Bone marrow (tissue), 2 donors: ENCODE results near the gene ATG7.
"Not testable (repeated sequence)": the region's sequence is repeated elsewhere in the genome, so short reads cannot be mapped to it uniquely, and the experiment has no call there.

Source experiments
- DNase-seq, 2 donors: peaks; one replicate each; lab custom pipeline; 2025; lab: John Stamatoyannopoulos, UW

Gene ATG7

DNA sequence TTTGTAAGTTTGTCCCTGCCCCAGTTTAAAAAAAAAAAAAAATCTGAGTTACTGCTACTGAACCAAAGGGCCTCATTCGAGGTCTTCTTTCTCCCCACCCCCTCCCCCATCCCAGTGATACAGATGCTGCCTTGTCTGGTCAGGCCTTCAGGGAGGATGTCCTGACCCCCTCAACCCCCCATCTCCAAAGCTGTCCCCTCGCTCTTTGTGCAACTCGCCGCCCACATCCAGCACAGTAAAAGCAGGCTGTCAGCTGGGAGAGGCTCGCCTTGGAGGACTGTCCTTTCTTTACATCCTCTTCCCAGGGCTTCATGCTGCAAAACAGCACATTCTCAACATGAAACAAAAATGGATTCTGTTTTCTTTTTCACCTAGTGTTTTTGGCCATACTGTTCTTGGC, 238.2 kb downstream of the ATG7 start:
- no peak for DNase-seq

DNA sequence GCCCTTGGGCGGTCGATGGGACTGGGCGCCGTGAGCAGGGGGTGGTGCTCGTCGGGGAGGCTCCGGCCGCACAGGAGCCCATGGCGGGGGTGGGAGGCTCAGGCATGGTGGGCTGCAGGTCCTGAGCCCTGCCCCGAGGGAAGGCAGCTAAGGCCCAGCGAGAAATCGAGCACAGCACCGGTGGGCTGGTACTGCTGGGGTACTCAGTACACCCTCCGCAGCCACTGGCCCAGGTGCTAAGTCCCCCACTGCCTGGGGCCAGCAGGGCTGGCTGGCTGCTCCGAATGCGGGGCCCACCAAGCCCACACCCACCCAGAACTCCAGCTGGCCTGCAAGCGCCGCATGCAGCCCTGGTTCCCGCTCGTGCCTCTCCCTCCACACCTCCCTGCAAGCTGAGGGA, 239.4 kb downstream of the ATG7 start:
- not testable (repeated sequence) for DNase-seq

DNA sequence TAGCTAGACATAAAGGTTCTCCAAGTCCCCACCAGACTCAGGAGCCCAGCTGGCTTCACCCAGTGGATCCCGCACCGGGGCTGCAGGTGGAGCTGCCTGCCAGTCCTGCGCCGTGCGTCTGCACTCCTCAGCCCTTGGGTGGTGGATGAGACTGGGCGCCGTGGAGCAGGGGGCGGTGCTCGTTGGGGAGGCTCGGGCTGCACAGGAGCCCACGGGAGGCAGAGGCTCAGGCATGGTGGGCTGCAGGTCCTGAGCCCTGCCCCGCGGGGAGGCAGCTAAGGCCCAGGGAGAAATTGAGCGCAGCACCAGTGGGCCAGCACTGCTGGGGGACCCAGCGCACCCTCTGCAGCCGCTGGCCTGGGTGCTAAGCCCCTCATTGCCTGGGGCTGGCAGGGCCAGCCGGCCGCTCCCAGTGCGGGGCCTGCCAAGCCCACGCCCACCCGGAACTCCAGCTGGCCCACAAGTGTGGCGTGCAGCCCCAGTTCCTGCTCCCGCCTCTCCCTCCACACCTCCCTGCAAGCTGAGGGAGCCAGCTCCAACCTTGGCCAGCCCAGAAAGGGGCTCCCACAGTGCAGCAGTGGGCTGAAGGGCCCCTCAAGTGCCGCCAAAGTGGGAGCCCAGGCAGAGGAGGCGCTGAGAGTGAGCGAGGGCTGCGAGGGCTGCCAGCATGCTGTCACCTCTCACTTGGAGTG, 241.1 kb downstream of the ATG7 start:
- DNase-seq = not testable (repeated sequence)

DNA sequence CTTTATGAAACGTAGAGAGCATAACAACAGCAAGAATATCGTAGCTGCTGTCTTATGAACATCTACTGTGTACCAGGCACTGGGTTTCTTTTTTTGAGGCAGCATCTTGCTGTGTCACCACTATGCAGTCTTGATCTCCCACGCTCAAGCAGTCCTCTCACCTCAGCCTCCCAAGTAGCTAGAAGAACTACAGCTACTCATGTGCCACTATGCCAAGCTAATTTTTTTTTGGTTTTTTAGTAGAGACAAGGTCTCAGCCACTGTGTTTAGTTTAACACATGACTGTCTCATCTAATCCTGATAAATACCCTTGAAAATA, 241.6 kb downstream of the ATG7 start:
- DNase-seq = no peak

DNA sequence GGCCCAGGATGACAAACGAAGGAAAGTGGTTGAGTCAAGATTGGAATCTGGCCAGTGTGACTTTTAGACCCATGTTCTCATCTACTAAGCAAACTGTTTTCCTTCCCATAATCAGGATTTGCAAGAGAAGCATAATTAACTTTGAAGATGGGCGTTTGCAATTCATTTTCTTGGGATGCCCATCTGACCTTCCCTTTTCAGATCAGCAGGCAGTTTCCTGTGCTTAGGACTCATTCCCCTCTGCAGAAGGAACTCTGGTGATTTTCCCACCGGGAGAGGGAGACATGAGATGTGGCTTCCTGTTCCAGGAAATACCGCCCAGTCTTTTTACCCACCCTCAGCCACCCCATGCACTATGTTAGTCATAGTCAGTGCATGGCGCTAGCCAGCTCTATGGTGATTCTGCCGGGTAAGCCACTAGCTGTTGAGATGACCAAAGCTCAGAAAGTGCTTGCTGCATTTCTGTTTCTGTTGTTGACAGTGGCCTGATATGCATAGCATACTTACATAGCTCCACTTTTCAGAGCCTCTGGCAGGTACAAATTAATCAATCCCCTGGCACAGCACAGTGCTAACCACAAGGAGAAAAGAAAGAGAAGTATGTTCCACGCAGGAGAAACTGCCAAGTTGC, 242.1 kb downstream of the ATG7 start:
- no peak for DNase-seq

DNA sequence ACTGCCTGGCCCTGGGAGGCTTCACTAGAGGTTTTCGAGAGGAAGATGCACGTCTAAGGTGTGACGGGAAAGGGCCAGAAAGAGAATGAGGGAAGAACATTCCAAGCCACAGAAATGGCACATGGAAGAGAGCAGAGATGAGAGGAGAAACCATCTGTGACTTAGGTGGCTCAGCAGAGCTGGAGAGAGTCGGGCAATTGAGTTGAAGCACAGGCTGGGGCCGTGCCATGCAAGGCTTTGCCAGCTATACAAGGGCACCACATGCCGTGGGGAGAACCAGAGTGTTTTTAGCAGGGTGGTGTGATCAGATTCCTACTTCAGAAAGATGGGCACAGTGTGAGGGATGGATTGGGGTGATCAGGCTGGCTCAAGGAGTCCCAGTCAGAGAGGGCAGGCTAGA, 245.4 kb downstream of the ATG7 start:
- DNase-seq = no peak

DNA sequence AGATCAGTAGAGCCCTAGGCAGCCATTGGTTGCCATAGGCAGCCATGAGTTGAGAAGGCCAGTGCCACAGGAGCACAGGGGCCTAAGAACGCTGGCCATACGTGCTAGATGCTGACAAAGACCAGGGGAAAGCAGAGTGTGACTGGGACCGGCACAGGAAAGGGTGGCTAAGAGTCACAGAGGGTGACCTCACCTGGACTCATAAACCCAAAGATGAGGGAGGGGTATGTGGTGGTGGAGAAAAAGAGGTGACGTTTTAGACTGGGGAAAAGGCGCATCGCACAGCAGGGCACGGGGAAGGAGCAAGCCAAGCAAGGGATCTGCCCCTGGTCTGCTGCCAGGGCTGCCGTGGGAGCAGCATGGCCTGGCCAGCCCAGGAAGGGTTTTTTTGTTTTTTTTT, 249.0 kb downstream of the ATG7 start:
- no peak for DNase-seq

DNA sequence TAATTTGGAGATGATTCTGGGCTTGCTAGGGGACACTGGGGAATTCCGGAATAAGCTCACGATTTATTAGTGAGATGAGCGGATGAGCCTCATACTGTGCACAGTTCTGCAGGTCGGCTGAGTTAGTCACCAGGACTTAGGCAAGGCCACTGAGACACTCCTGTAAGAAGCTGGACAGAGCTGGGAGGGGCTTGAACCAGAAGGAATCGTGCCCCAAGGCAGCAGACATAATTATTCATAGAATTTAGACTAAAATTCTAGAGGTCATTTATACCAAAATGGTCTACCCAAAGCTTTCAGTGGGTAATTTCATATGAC, 250.2 kb downstream of the ATG7 start:
- DNase-seq = no peak

DNA sequence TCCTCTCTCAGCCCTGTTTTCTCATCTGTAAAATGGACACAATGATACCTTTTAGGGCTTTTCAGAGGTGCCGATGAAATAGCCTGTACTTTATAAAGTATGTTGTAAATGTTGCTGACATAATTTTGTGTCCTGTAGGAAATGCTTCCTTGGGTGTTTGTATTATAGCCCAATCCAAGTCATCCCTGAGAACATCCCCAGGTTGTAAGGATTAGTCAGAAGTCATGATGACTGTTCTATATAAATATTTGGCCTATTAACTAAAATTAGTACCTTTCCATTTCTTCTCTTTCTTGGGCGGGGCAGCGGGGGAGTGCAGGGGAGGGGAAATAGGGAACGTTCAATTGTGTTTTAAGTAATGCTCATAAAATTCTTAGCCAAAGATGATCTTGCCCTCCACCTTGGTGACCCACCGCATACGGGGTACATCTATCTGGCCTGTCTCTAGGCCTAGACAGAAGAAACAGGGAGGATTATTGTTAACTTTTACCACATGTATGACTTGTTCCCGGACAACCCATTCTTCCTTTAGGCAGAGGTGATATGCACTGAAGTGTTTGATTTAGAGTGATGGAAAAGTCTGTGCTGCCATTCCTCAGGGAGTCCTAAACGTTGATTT, 250.9 kb downstream of the ATG7 start:
- DNase-seq = no peak

DNA sequence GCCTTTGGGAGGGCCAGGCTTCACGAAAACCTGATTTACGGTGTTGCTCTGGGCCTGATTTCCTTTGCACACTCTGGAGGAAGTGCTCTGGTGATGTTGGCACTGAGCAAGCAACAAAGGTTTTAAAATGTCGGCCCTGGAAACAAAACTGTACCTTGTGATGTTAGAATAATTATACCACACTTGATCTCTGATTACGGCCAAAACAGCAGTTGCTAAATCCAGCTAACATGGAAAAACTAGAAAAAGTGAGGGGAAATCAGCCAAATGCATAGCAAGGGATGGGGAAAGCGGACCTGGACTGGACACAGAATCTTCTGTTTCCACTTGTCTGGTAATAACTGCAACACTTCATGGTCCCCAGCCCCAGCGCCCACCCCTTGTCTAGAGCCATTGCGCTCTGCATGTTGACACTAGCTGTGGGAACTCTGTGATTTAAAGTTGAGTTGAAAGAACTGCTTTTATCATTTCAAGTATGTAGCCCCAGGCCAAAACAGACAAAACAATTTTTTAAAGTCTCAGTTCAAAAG, 251.4 kb downstream of the ATG7 start:
- DNase-seq = no peak

DNA sequence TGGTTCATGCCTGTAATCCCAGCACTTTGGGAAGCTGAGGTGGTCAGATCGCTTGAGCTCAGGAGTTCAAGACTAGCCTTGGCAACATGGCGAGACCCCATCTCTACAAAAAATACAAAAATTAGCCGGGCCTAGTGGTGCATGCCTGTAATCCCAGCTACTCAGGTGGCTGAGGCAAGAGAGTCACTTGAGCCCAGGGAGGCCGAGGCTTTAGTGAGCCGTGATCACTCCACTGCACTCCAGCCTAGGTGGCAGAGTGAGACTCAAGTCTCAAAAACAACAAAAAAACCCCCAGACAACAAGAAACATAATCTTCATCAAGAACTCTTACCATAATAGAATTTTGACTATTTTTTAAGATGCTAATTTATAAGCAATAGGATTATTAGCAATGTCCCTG, 253.9 kb downstream of the ATG7 start:
- DNase-seq = not testable (repeated sequence)

DNA sequence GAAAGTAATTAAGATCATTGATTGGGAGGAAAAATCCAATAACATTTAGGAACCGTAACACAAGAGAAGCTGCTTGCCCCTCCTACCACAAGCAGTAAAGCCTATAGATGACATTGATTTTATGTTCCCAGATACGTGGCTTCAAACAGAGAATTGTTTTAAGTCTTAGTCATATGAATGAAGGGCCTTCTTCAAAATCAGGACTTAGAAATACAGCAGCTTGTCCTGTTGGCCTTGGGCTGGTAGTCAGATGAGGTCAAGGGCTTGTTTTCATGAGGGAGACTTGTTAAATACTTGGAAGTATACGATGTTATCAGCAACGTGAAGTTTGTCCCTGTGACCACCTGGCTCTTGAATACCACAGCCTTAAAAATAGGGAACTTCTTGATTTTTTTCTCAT, 257.1 kb downstream of the ATG7 start:
- no peak for DNase-seq

DNA sequence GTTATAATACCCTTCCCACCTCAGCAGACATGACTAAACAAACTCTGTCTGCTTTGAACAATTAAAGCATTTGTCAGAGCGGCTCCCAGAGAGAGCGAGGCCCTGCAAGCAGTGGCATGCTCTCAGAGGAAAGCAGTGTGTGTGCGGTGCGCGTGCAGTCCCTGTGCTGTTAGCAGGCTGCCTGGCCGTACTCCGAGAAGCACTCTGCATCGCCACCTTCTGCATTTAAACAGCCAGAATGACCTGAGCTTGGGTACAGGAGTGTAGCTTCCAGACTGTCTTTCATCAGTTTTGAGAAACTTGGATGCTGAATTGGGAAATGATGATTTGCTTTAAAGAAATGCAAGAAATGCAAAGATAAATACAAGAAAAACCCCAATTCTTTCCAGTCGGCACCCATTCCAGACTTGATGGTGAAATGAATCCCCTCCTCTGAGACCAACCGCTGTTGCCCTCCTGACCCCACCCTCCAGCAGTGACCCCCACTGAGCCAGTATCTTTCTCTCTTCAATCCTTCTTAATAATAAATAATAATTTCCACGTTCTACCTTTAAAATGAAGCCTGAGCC, 258.0 kb downstream of the ATG7 start:
- no peak for DNase-seq

DNA sequence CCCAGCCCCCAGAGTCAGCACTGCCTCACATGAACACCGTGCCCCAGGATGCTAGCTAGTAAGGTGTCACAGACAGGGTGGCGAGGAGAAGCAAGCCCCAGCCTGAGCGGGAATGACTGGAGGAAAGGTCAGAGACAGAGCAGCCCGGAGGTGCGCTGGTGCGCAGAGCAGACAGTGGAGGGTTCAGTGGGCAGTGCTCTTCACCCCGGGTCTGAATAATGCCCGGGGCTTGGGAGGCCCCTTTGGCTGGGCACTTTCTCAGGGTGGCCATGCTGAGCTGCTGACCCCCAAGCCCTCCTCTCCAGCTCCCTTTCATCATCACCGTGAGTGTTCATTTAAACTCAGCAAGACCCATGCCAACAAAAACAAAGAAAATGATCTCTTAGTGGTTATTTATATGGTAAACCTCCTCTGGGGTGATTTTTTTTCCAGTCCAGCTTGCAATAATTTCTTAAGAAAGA, 260.8 kb downstream of the ATG7 start:
- no peak for DNase-seq

DNA sequence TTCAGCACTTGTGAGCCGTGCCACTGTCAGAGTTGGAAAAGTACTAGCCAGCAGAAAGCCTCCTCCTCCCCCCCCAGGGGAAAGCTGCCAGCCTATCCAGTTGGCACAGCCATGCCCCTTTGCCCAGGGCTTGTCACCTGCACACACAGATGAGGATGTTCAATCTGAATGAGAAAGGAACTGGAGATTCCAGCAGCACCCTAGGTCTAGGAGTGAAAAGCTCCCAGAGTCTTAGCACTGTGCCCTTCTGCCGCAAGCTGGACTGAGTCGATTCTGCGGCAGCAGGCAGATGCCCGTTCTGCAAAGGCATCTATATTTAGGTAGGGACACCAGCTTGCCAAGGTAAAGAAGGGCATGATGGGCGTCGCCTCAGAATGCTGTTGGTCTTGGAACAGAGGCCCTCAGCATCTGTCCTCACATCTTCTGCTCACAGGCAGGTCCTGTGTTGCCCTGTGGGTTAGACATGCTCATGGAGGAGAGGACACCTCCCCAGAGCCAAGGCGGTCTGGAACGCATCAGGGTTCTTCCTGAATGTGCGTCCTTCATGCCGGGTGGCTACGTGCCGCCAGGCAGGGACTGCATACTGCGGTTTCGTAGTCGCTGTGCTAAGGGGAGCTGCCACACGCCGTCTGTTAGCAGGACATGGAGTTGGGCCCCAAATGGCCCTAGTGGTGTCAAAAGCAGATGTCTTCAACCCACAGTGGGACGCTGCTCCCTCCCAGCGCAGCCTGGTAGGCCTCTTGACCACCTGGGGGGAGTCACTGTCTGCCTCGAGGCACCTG, 262.0 kb downstream of the ATG7 start:
- no peak for DNase-seq

DNA sequence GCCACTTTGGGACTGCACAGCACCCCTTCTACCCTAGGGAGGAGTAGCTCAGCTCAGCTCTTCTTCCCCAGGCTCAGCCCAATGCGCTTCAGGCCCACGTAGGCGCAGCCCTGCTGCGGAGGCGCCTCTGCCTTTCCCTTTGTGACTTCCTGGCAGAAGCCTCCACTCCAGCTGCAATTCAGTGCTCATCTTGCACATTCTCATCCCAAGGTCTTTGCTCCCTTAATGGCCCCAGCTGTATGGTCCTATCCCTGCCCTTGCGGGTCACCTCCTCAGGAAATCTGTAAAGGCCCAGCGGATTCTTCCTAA, 262.6 kb downstream of the ATG7 start:
- no peak for DNase-seq

DNA sequence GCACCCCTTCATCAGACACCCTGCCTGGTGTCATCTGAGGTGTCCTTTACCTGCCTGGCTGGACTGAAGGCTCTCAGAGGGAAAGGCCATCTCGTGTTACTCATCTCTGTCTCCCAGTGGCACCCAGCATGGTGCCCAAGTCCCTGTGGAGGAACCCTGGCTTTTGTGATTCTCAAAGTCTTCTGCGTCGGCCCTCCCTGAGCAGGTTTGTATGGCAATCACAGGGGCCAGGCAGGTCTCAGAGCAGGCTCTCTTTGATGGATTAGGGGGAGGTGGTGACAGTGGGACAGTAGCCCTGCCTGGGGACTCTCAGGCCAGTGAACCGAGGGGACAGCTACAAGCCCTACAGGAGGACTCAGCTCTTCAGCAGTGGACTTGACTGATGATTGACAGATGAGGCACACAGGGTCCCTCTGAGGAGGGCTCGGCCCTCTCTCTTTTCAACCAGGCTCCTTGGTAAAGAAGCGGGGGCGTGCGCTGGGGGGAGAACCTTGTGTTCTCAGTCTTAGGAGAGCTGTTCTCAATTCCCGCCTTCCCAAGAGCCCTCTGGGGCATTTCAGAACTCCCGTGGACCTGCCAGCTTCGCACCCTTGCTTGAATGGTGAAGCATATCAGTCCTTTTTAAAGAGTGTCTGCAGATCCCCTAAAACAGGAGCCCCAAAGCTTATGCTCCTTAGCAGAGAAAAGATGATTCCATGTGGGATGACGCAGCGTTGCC, 263.2 kb downstream of the ATG7 start:
- no peak for DNase-seq

DNA sequence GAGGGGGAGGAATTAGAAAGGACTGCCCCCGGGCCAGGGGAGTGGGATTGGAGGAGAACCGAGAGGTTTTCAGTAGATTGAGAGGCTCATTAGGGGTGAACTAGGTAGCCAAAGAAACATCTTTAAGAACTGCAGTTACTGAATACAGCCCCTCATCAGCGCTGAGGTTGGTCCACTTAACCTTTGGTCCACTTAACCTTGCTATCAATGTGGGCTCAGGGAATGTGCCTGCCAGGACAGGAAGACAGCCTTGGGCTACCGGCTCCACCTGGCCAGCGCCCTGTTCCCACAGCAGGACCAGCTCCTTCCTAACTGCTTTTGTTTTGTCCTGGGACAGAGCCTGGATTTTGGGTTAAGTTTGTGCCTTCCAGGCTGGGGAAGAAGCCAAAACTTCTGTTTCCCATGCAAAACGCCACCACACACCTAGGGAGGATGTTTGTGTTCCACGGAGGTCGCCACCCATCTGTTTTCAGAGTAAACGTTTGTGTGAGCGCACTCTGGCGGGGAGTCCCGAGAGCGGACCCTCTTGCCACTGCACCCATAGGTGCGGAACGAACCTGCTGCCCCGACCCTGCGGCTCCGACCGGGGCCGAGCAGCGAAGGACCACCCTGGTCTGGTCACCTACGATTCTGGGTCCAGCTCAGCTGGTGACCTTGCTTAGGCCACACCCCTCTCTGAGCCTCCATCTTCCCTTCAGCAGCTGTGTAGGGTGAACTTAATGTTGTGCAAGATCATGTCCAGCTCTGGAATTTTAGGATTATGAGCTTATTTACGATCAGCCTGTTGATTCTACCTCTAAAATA, 264.1 kb downstream of the ATG7 start:
- DNase-seq = no peak

DNA sequence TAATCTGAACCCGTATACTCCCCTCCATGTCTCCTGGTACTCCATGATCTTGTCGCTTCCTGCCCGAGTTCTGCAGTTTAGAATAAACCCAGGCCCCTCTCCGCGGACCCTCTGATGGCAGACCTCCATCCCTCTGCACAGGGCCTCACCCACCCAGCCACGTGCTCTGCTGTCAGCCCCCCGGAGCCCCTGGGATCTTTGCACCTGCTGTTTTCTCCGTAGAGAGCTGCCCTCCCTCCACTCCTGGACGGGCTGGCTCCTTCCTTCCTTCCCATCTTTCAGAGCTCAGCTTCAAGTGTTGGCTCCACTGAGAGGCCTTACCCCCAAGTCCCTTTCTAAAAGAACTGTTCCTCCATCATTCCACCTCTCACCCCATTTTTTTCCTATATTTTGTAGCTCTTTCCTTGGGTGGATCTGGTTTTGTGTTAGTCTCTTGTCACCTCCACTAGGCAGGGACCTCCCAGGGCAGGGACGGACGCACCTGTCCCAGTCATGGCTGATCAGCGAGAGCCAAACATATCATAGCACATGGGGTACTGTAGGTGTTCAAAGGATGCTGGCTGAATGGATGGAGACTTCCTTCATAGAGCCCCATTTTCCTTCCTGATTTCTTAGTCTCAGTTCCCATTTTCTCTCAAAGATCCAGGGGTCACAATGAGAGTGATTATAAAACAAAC, 264.9 kb downstream of the ATG7 start:
- DNase-seq = no peak

DNA sequence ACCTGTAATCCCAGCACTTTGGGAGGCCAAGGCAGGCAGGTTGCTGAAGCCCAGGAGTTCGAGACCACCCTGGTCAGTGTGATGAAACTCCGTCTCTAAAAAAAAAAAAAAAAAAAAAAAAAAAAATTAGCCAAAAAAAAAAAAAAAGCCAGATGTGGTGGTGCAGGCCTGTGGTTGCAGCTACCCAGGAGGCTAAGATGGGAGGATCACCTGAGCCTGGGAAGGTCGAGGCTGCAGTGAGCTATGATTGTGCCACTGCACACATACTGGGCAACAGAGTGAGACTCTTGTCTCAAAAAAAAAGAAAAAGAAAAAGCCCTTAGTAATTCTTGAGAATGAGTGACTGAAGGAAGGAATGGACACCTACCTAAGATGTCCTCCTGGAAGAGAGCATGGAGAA, 266.4 kb downstream of the ATG7 start:
- no peak for DNase-seq

DNA sequence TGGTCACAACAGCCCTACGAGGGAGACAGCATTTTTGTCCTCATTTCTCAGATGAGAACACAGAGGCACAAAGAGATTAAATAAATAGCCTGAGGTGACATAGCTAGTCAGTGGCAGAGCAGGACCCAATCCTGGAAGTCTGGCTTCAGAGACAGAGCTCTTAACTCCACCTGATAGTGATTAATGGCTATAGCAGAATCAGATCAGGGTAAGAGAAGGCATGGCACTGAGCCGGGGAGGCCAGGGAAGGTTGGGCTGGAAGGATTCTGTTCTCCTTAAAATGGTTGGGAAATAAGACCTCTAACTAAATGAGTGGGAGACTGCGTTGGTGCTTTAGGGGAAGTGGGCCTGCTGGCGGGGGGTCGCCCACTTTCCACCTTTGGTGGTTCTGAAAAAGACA, 267.0 kb downstream of the ATG7 start:
- DNase-seq = no peak
